ENCODE measurements around the gene SND1. TPM values are rescaled to one million over a fixed set of nuclear protein-coding genes. Genes with fewer than 3 reads are reported as not detected.

The SND1 gene
- total and polyA plus RNA-seq, 4 donors: 59.4 to 214 (median 84.1) TPM

DNA sequence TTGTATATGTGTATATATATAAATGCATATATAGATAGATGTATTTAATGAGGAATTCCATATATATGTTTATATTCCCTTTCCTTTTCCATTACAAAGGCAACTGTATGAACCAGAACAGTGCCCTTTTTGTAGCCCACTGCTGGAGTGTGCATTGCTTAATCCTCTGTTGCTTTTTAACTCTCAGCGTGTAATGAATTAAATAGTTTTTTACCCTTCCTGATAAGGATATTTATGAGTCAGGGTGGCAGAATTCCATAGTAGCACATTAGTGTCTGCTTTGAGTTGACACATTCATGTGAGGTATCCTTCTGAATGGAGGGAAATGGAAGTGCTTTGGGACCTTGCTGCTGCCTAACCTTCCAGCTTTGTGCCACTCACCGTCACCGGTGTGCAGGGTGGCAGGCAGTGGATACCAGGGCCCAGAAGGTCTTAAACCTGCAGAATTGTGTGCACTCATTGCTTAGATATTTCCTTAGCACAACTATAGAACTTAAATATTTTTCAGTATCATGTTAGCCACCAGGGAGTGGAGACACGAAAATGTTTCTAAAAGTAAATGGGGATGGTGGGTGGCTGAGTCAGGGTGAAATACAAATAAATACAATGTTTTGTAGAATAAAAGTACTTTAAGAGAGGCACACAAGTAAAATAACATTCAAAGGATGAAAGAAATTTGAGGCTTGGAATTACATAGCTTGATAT lies 117.9 kb downstream of the SND1 start:
- Histone ChIP-seq H3K9me3 (ENCODE audit: control insufficient read depth in 4 of 4, low read length in 3 of 4) (no peaks in the 10 kb centered on the region), H3K4me1 (ENCODE audit: control insufficient read depth in 4 of 4, insufficient read depth in 4 of 4, low read length in 3 of 4) (peaks cover 2 to 7% (median 2%) of the 10 kb centered on the region in 4 donors), H3K36me3 (ENCODE audit: control insufficient read depth in 4 of 4, insufficient read depth in 3 of 4, low read depth in 1 of 4, low read length in 3 of 4) (peaks cover 0 to 2% (median 1%) of the 10 kb centered on the region in 4 donors), H3K4me3 (ENCODE audit: low read depth in 1 of 3, low read length in 3 of 3) (no peak overlapping the region), H3K27ac (ENCODE audit: low read depth in 1 of 2, low read length in 2 of 2) (no peak overlapping the region), H3K27me3 (ENCODE audit: control insufficient read depth in 4 of 4, insufficient read depth in 4 of 4, low read length in 3 of 4) (no peaks in the 10 kb centered on the region), H3K9ac (ENCODE audit: low read depth in 1 of 2, low read length in 2 of 2) (no peak overlapping the region)
- WGBS: 83% methylated on average over 4 of the region's 4 CpGs
- TF ChIP-seq EGR1 (IDR thresholded peaks at IDR 0.05; ENCODE audit: low read depth in 2 of 2) (no peak), ZBTB33 (IDR thresholded peaks at IDR 0.05) (no peak), FOXA2 (IDR thresholded peaks at IDR 0.05) (no peak), GABPA (IDR thresholded peaks at IDR 0.05 in 1 of 2, conservative IDR thresholded peaks at IDR 0.05 in 1 of 2) (no peak), HNF4G (IDR thresholded peaks at IDR 0.05) (no peak), HNF4A (conservative IDR thresholded peaks at IDR 0.05) (no peak), TAF1 (conservative IDR thresholded peaks at IDR 0.05) (no peak), FOXA1 (IDR thresholded peaks at IDR 0.05) (no peak), YY1 (IDR thresholded peaks at IDR 0.05) (no peak), ATF3 (IDR thresholded peaks at IDR 0.05) (no peak), CTCF (IDR thresholded peaks at IDR 0.05; ENCODE audit: low read depth, low read length, missing input control) (no peak), REST (IDR thresholded peaks at IDR 0.05) (no peak), SP1 (IDR thresholded peaks at IDR 0.05) (no peak)
- TF ChIP-seq, protein P1, sequence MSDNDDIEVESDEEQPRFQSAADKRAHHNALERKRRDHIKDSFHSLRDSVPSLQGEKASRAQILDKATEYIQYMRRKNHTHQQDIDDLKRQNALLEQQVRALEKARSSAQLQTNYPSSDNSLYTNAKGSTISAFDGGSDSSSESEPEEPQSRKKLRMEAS (IDR thresholded peaks at IDR 0.05): no peak
- no peak for DNase-seq (ENCODE audit: low spot score)

DNA sequence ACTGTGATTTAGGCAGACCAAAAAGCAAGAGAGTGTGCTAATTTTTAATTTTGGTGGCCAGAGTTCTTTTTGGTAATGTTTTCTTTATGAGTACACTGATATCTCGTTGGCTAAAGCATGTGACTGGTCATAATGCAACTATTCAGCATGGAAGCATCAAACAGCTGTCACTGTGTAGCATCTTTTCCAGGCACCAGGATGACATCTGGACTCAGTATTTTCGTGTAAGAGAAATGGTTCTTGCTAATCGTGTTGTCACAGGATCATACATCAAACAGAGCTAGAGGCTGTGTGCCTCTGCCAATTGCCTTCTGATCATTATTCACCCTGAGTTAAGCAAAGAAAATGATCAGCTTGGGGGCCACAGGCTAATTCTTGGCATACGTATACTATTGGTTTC lies 118.9 kb downstream of the SND1 start:
- no peaks in the 10 kb centered on the region for H3K27me3 ChIP-seq (ENCODE audit: control insufficient read depth in 4 of 4, insufficient read depth in 4 of 4, low read length in 3 of 4)
- H3K27ac ChIP-seq (ENCODE audit: low read depth in 1 of 2, low read length in 2 of 2): no peak overlapping the region
- WGBS: 76% methylated on average over 4 of the region's 4 CpGs
- H3K9me3 ChIP-seq (ENCODE audit: control insufficient read depth in 4 of 4, low read length in 3 of 4): no peaks in the 10 kb centered on the region
- H3K9ac ChIP-seq (ENCODE audit: low read depth in 1 of 2, low read length in 2 of 2): no peak overlapping the region
- TF ChIP-seq NR2F2 (IDR thresholded peaks at IDR 0.05): no peak
- no peak for TF ChIP-seq CTCF (IDR thresholded peaks at IDR 0.05; ENCODE audit: low read depth, low read length, missing input control)
- TF ChIP-seq EGR1 (IDR thresholded peaks at IDR 0.05; ENCODE audit: low read depth in 2 of 2): no peak
- no peak for TF ChIP-seq HNF4G (IDR thresholded peaks at IDR 0.05)
- TF ChIP-seq RAD21 (IDR thresholded peaks at IDR 0.05): no peak
- no peak for TF ChIP-seq FOXA2 (IDR thresholded peaks at IDR 0.05)
- no peak for TF ChIP-seq YY1 (IDR thresholded peaks at IDR 0.05)
- TF ChIP-seq FOXA1 (IDR thresholded peaks at IDR 0.05): no peak
- TF ChIP-seq, protein P1 (IDR thresholded peaks at IDR 0.05): no peak
- no peak for TF ChIP-seq JUND (IDR thresholded peaks at IDR 0.05)
- no peak for DNase-seq (ENCODE audit: low spot score)
- H3K36me3 ChIP-seq (ENCODE audit: control insufficient read depth in 4 of 4, insufficient read depth in 3 of 4, low read depth in 1 of 4, low read length in 3 of 4): peaks cover 0 to 2% (median under 1%) of the 10 kb centered on the region in 4 donors
- no peak overlapping the region for H3K4me3 ChIP-seq (ENCODE audit: low read depth in 1 of 3, low read length in 3 of 3)
- peaks cover 2 to 7% (median 2%) of the 10 kb centered on the region in 4 donors for H3K4me1 ChIP-seq (ENCODE audit: control insufficient read depth in 4 of 4, insufficient read depth in 4 of 4, low read length in 3 of 4)

Data from liver (tissue), 9 donors.